HL-60/S4 treated with retinoic acid at 250 ng/mL for 4 days and 3 days (cell line): ENCODE measurements around the gene CDH11.

Experiments
- in situ Hi-C: fragments of 300-500 bp; cut with MboI; formaldehyde crosslinking; loops from 2 replicates; pipeline ENCODE4 v1.7.0; 2022; ENCODE audit warnings: low sequenced_read_pairs

CDH11 gene

GRCh38 chr16:65071433-65072311 is 50.2 kb downstream of the CDH11 start:
- in situ Hi-C loops = no loop called here

- in situ Hi-C loops = no loop called here
These were observed 50.9 kb downstream of the CDH11 start for GRCh38 chr16:65070831-65071432.

- in situ Hi-C loops = no loop called here
These were observed 52.1 kb downstream of the CDH11 start for GRCh38 chr16:65069766-65070165.

GRCh38 chr16:65069065-65069464 is 52.8 kb downstream of the CDH11 start:
- in situ Hi-C loops = no loop called here

GRCh38 chr16:65068151-65068740 is 53.6 kb downstream of the CDH11 start:
- in situ Hi-C loops = no loop called here

GRCh38 chr16:65066651-65067050 is 55.2 kb downstream of the CDH11 start:
- in situ Hi-C loops = no loop called here

- in situ Hi-C loops = no loop called here
These were observed 56.8 kb downstream of the CDH11 start for GRCh38 chr16:65065031-65065430.

- in situ Hi-C loops = no loop called here
These were observed 57.7 kb downstream of the CDH11 start for GRCh38 chr16:65064131-65064530.

GRCh38 chr16:65062736-65063583 is 58.9 kb downstream of the CDH11 start:
- in situ Hi-C loops = no loop called here

GRCh38 chr16:65061935-65062518 is 59.8 kb downstream of the CDH11 start:
- in situ Hi-C loops = no loop called here

- in situ Hi-C loops = no loop called here
These were observed 60.6 kb downstream of the CDH11 start for GRCh38 chr16:65061263-65061662.

GRCh38 chr16:65059406-65059980 is 62.4 kb downstream of the CDH11 start:
- in situ Hi-C loops = no loop called here

GRCh38 chr16:65057184-65057583 is 64.7 kb downstream of the CDH11 start:
- in situ Hi-C loops = no loop called here

GRCh38 chr16:65054457-65054856 is 67.4 kb downstream of the CDH11 start:
- in situ Hi-C loops = no loop called here

GRCh38 chr16:65049679-65050078 is 72.2 kb downstream of the CDH11 start:
- in situ Hi-C loops = no loop called here

- in situ Hi-C loops = no loop called here
These were observed 75.9 kb downstream of the CDH11 start for GRCh38 chr16:65045961-65046360.

- in situ Hi-C loops = no loop called here
These were observed 77.0 kb downstream of the CDH11 start for GRCh38 chr16:65044873-65045272.

GRCh38 chr16:65044026-65044425 is 77.8 kb downstream of the CDH11 start:
- in situ Hi-C loops = no loop called here

GRCh38 chr16:65042438-65043365 is 79.2 kb downstream of the CDH11 start:
- in situ Hi-C loops = no loop called here
